Liver (tissue), 9 donors: ENCODE results near the gene SGK2. TPM values are rescaled to one million over a fixed set of nuclear protein-coding genes. Genes with fewer than 3 reads are reported as not detected.
A peak's percentile ranks its signal among the peaks of the same experiment; 100 is the strongest.

ENCODE experiments used
- DNase-seq: peaks from one replicate; pipeline ENCODE4 v3.0.0-alpha.2; 2017; ENCODE audit warnings: low spot score
- H3K27ac ChIP-seq, 2 donors: one replicate each; pipeline ENCODE4 v1.7.0; 2013; ENCODE audit warnings: inconsistent platforms in 2 of 2, low read length in 2 of 2, control low read depth in 1 of 2, low read depth in 1 of 2, mild to moderate bottlenecking in 1 of 2
- H3K27me3 ChIP-seq, 4 donors: one replicate each; pipeline versions ENCODE4 v1.6.1 to v1.7.0; 2013; ENCODE audit warnings: low read length in 3 of 4, inconsistent platforms in 1 of 4, mild to moderate bottlenecking in 1 of 4, moderate library complexity in 1 of 4; ENCODE audit not compliant: control insufficient read depth in 4 of 4, insufficient read depth in 4 of 4
- H3K36me3 ChIP-seq, 4 donors: one replicate each; pipeline versions ENCODE4 v1.6.1 to v1.7.0; 2013; ENCODE audit warnings: low read length in 3 of 4, mild to moderate bottlenecking in 3 of 4, low read depth in 1 of 4, moderate library complexity in 1 of 4; ENCODE audit not compliant: control insufficient read depth in 4 of 4, insufficient read depth in 3 of 4
- H3K4me1 ChIP-seq, 4 donors: one replicate each; pipeline versions ENCODE4 v1.6.1 to v1.7.0; 2013; ENCODE audit warnings: low read length in 3 of 4, mild to moderate bottlenecking in 3 of 4, moderate library complexity in 1 of 4; ENCODE audit not compliant: control insufficient read depth in 4 of 4, insufficient read depth in 4 of 4
- H3K4me3 ChIP-seq, 3 donors: one replicate each; pipeline versions ENCODE4 v1.6.1 to v1.7.0; 2013; ENCODE audit warnings: low read length in 3 of 3, control low read depth in 1 of 3, low read depth in 1 of 3, mild to moderate bottlenecking in 1 of 3
- H3K9ac ChIP-seq, 2 donors: one replicate each; pipeline ENCODE4 v1.7.0; 2013; ENCODE audit warnings: low read length in 2 of 2, mild to moderate bottlenecking in 2 of 2, moderate library complexity in 2 of 2, control low read depth in 1 of 2, low read depth in 1 of 2
- H3K9me3 ChIP-seq, 4 donors: one replicate each; pipeline versions ENCODE4 v1.6.1 to v1.7.0; 2013; ENCODE audit warnings: low read length in 3 of 4; ENCODE audit not compliant: control insufficient read depth in 4 of 4
- EGR1 ChIP-seq, 2 donors: IDR thresholded peaks; 2 replicates each; pipeline ENCODE4 v1.6.1; 2016 to 2018; ENCODE audit warnings: antibody characterized with exemption in 2 of 2, low read depth in 2 of 2
- GABPA ChIP-seq, 2 donors: IDR thresholded peaks in 1 of 2; conservative IDR thresholded peaks in 1 of 2; 2 replicates each; pipeline ENCODE4 v1.6.1; 2016; ENCODE audit warnings: antibody characterized with exemption in 2 of 2, mild to moderate bottlenecking in 1 of 2, moderate library complexity in 1 of 2
- HNF4A ChIP-seq, 2 donors: conservative IDR thresholded peaks; 2 replicates each; pipeline ENCODE4 v1.6.1; 2016; ENCODE audit warnings: antibody characterized with exemption in 2 of 2, mild to moderate bottlenecking in 2 of 2
- HNF4G ChIP-seq: IDR thresholded peaks from 2 replicates; pipeline ENCODE4 v1.6.1; 2016; ENCODE audit warnings: antibody characterized with exemption
- JUND ChIP-seq, 2 donors: IDR thresholded peaks; 2 replicates each; pipeline ENCODE4 v1.6.1; 2016; ENCODE audit warnings: antibody characterized with exemption in 2 of 2
- NR2F2 ChIP-seq: IDR thresholded peaks from 2 replicates; pipeline ENCODE4 v1.6.1; 2016; ENCODE audit warnings: antibody characterized with exemption
- RAD21 ChIP-seq, 2 donors: IDR thresholded peaks; 2 replicates each; pipeline ENCODE4 v1.6.1; 2016; ENCODE audit warnings: antibody characterized with exemption in 2 of 2, mild to moderate bottlenecking in 2 of 2
- TAF1 ChIP-seq: conservative IDR thresholded peaks from 2 replicates; pipeline ENCODE4 v1.6.1; 2016; ENCODE audit warnings: antibody characterized with exemption, mild to moderate bottlenecking
- YY1 ChIP-seq: IDR thresholded peaks from 2 replicates; pipeline ENCODE4 v1.6.1; 2016; ENCODE audit warnings: antibody characterized with exemption, mild to moderate bottlenecking
- WGBS: extraction: QIAGEN DNeasy Blood & Tissue Kit; methylation state at CpG from one replicate; pipeline ENCODE4 v1.1.7; 2013; 5-methylcytosine and 5-hydroxymethylcytosine counted together
- polyA plus RNA-seq, 2 donors: library from polyadenylated mRNA; stranded (reverse) in 1 of 2; unstranded in 1 of 2; fragments of 200-250 nt in 1 of 2; fragments of >200 nt in 1 of 2; fragmentation: Nextera tagmentation in 1 of 2; extraction: Ambion mirVana in 1 of 2; gene quantifications; one replicate each; pipeline versions ENCODE4 v1.2.1 to v1.2.3, GENCODE V29; 2013 to 2015
- total RNA-seq, 2 donors: library from RNA; depleted of rRNA; stranded (reverse); fragments of >200 nt; gene quantifications; one replicate each; pipeline ENCODE4 v1.2.3, GENCODE V29; 2014
- TF ChIP-seq, protein P1 (sequence below): IDR thresholded peaks from 2 replicates; pipeline ENCODE4 v1.6.1; 2016; ENCODE audit warnings: antibody characterized with exemption
- TF ChIP-seq, protein P2 (sequence below): IDR thresholded peaks from 2 replicates; pipeline ENCODE4 v1.6.1; 2016; ENCODE audit warnings: antibody characterized with exemption
- TF ChIP-seq, protein P3 (sequence below): IDR thresholded peaks from 2 replicates; pipeline ENCODE4 v1.6.1; 2016; ENCODE audit warnings: antibody characterized with exemption
- TF ChIP-seq, protein P4 (sequence below): IDR thresholded peaks from 2 replicates; pipeline ENCODE4 v1.6.1; 2016; ENCODE audit warnings: antibody characterized with exemption, mild to moderate bottlenecking
- TF ChIP-seq, protein P5 (sequence below): fragments of 150-350 bp; IDR thresholded peaks from 2 replicates; pipeline ENCODE4 v1.5.1; 2017; ENCODE audit warnings: improper control_type of control experiment, low read depth, low read length; ENCODE audit not compliant: missing input control
- donor health status: healthy.
- donor health status: healthy.
- donor health status: healthy.
- donor health status: healthy.
- donor health status: healthy.

Gene SGK2
- total and polyA plus RNA-seq, 4 donors: 22.9 to 253 (median 60.3) TPM

DNA sequence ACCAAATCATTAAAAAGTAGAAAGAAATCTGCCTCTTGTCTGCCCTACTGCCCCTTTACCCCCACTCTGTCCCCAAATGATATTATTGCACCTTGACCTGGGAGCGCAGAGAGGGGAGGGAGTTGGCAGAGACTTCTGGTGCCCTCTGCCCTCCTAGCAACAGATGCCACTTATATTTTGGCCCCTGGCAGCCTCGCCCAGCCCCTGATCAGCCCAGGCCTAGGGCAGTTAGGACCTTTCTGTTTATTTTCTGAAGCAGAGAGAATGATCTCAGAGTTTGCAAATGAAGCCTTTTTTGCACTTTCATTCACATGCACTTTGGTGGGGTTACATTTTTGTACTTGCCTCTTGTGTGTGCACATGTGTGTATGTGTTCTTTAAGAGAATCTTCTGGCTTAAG lies 8.4 kb upstream of the SGK2 start (continued):
- TF ChIP-seq, protein P1, sequence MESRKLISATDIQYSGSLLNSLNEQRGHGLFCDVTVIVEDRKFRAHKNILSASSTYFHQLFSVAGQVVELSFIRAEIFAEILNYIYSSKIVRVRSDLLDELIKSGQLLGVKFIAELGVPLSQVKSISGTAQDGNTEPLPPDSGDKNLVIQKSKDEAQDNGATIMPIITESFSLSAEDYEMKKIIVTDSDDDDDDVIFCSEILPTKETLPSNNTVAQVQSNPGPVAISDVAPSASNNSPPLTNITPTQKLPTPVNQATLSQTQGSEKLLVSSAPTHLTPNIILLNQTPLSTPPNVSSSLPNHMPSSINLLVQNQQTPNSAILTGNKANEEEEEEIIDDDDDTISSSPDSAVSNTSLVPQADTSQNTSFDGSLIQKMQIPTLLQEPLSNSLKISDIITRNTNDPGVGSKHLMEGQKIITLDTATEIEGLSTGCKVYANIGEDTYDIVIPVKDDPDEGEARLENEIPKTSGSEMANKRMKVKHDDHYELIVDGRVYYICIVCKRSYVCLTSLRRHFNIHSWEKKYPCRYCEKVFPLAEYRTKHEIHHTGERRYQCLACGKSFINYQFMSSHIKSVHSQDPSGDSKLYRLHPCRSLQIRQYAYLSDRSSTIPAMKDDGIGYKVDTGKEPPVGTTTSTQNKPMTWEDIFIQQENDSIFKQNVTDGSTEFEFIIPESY: peak; percentile 72
- TF ChIP-seq, protein P2, sequence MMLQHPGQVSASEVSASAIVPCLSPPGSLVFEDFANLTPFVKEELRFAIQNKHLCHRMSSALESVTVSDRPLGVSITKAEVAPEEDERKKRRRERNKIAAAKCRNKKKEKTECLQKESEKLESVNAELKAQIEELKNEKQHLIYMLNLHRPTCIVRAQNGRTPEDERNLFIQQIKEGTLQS: peak; percentile 75
- TF ChIP-seq RAD21 (IDR thresholded peaks at IDR 0.05) (peak; percentile 54 to 69), HNF4G (peak; percentile 99)

DNA sequence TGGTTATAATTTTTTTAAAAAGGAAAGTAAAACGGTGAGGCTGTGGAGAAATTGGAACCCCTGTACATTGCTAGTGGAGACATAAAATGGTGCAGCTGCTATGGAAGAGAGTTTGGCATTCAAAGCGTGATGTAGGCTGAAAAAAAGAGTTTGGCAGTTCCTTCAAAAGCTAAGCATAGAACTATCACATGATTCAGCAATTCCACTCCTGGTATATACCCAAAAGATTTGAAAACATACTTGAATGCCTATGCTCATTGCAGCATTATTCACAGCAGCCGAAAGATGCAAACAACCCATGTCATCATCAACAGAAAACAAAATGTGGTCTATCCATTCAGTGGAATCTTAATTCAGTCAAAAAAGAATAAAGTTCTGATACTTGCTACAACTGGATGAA lies 4.5 kb upstream of the SGK2 start:
- no peaks in the 10 kb centered on the region for H3K36me3 ChIP-seq
- 86% methylated on average over 3 of the region's 3 CpGs for WGBS
- H3K9me3 ChIP-seq: no peaks in the 10 kb centered on the region
- no peak overlapping the region for H3K4me3 ChIP-seq
- no peak for DNase-seq
- peaks cover 3 to 55% (median 39%) of the 10 kb centered on the region in 4 donors for H3K4me1 ChIP-seq
- TF ChIP-seq NR2F2 (no peak), GABPA (IDR thresholded peaks at IDR 0.05 in 1 of 2, conservative IDR thresholded peaks at IDR 0.05 in 1 of 2) (no peak), YY1 (no peak), JUND (IDR thresholded peaks at IDR 0.05) (no peak), EGR1 (IDR thresholded peaks at IDR 0.05; ENCODE audit: low read depth in 2 of 2) (no peak), HNF4G (no peak), HNF4A (conservative IDR thresholded peaks at IDR 0.05) (no peak), TAF1 (no peak), RAD21 (IDR thresholded peaks at IDR 0.05) (no peak)
- TF ChIP-seq, protein P3, sequence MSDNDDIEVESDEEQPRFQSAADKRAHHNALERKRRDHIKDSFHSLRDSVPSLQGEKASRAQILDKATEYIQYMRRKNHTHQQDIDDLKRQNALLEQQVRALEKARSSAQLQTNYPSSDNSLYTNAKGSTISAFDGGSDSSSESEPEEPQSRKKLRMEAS: no peak
- TF ChIP-seq, protein P2: no peak
- TF ChIP-seq, protein P4, sequence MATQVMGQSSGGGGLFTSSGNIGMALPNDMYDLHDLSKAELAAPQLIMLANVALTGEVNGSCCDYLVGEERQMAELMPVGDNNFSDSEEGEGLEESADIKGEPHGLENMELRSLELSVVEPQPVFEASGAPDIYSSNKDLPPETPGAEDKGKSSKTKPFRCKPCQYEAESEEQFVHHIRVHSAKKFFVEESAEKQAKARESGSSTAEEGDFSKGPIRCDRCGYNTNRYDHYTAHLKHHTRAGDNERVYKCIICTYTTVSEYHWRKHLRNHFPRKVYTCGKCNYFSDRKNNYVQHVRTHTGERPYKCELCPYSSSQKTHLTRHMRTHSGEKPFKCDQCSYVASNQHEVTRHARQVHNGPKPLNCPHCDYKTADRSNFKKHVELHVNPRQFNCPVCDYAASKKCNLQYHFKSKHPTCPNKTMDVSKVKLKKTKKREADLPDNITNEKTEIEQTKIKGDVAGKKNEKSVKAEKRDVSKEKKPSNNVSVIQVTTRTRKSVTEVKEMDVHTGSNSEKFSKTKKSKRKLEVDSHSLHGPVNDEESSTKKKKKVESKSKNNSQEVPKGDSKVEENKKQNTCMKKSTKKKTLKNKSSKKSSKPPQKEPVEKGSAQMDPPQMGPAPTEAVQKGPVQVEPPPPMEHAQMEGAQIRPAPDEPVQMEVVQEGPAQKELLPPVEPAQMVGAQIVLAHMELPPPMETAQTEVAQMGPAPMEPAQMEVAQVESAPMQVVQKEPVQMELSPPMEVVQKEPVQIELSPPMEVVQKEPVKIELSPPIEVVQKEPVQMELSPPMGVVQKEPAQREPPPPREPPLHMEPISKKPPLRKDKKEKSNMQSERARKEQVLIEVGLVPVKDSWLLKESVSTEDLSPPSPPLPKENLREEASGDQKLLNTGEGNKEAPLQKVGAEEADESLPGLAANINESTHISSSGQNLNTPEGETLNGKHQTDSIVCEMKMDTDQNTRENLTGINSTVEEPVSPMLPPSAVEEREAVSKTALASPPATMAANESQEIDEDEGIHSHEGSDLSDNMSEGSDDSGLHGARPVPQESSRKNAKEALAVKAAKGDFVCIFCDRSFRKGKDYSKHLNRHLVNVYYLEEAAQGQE: no peak
- TF ChIP-seq, protein P5, sequence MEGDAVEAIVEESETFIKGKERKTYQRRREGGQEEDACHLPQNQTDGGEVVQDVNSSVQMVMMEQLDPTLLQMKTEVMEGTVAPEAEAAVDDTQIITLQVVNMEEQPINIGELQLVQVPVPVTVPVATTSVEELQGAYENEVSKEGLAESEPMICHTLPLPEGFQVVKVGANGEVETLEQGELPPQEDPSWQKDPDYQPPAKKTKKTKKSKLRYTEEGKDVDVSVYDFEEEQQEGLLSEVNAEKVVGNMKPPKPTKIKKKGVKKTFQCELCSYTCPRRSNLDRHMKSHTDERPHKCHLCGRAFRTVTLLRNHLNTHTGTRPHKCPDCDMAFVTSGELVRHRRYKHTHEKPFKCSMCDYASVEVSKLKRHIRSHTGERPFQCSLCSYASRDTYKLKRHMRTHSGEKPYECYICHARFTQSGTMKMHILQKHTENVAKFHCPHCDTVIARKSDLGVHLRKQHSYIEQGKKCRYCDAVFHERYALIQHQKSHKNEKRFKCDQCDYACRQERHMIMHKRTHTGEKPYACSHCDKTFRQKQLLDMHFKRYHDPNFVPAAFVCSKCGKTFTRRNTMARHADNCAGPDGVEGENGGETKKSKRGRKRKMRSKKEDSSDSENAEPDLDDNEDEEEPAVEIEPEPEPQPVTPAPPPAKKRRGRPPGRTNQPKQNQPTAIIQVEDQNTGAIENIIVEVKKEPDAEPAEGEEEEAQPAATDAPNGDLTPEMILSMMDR: no peak
- TF ChIP-seq, protein P1: no peak
- no peaks in the 10 kb centered on the region for H3K27me3 ChIP-seq
- no peak overlapping the region for H3K27ac ChIP-seq
- no peak overlapping the region for H3K9ac ChIP-seq
